Transverse colon (tissue), 4 donors: Measurements from ENCODE around the gene AVPR1B.

Source experiments
- EP300 ChIP-seq: sonication (generic); formaldehyde crosslinking; IDR thresholded peaks from one replicate; pipeline ENCODE4 v1.6.1; 2017; ENCODE audit warnings: antibody characterized with exemption, low read depth
- POLR2A ChIP-seq: fragments of 450-650 bp; IDR thresholded peaks from one replicate; pipeline ENCODE4 v1.6.1; 2016; ENCODE audit warnings: antibody characterized with exemption, mild to moderate bottlenecking, moderate library complexity
- POLR2AphosphoS5 ChIP-seq, 3 donors: sonication (generic); formaldehyde crosslinking; IDR thresholded peaks; one replicate each; pipeline ENCODE4 v1.6.1; 2016; ENCODE audit warnings: antibody characterized with exemption in 3 of 3
- TF ChIP-seq, protein P1 (sequence below), 5 experiments: fragments of 200-600 bp in 3 of 5; fragments of 450-650 bp in 2 of 5; sonication (generic) in 3 of 5; IDR thresholded peaks; 1 replicate in 2 of 5; 2 replicates in 3 of 5; pipeline ENCODE4 v1.5.1; 2016 to 2017; ENCODE audit warnings: antibody characterized with exemption in 5 of 5, inconsistent platforms in 3 of 5, mild to moderate bottlenecking in 2 of 5, moderate library complexity in 1 of 5

- TF ChIP-seq, protein P1, sequence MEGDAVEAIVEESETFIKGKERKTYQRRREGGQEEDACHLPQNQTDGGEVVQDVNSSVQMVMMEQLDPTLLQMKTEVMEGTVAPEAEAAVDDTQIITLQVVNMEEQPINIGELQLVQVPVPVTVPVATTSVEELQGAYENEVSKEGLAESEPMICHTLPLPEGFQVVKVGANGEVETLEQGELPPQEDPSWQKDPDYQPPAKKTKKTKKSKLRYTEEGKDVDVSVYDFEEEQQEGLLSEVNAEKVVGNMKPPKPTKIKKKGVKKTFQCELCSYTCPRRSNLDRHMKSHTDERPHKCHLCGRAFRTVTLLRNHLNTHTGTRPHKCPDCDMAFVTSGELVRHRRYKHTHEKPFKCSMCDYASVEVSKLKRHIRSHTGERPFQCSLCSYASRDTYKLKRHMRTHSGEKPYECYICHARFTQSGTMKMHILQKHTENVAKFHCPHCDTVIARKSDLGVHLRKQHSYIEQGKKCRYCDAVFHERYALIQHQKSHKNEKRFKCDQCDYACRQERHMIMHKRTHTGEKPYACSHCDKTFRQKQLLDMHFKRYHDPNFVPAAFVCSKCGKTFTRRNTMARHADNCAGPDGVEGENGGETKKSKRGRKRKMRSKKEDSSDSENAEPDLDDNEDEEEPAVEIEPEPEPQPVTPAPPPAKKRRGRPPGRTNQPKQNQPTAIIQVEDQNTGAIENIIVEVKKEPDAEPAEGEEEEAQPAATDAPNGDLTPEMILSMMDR (IDR thresholded peaks at IDR 0.05), result no peak
- TF ChIP-seq POLR2AphosphoS5 (IDR thresholded peaks at IDR 0.05) (no peak), POLR2A (no peak), EP300 (no peak)
Observed at GRCh38 chr1:206098242-206098919, 18.8 kb downstream of the AVPR1B start.
